Astrocyte (in vitro differentiated cells and primary cell): ENCODE measurements around the gene HLA-DMB. TPM values are rescaled to one million over a fixed set of nuclear protein-coding genes. Genes with fewer than 3 reads are reported as not detected.

ENCODE experiments used
- DNase-seq: peaks from one replicate; pipeline ENCODE4 v3.0.0-alpha.2; 2010; ENCODE audit warnings: low read depth
- FAIRE-seq: peaks from 2 replicates; lab custom pipeline; 2011; peaks lifted over from hg19 to GRCh38; lab: Jason Lieb, UNC
- H2AFZ ChIP-seq: 2 replicates; pipeline ENCODE4 v1.6.0; 2012; ENCODE audit warnings: low read depth, low read length, inconsistent platforms
- H3K27ac ChIP-seq: 2 replicates; pipeline ENCODE4 v1.5.1; 2011; ENCODE audit warnings: low read depth, low read length, inconsistent platforms
- H3K27me3 ChIP-seq: 2 replicates; pipeline ENCODE4 v1.6.0; 2011; ENCODE audit warnings: low read length, inconsistent platforms; ENCODE audit not compliant: insufficient read depth
- H3K36me3 ChIP-seq: 2 replicates; pipeline ENCODE4 v1.5.1; 2011; ENCODE audit warnings: low read length, inconsistent platforms; ENCODE audit not compliant: insufficient read depth
- H3K4me1 ChIP-seq: 2 replicates; pipeline ENCODE4 v1.5.1; 2011; ENCODE audit warnings: low read length, inconsistent platforms; ENCODE audit not compliant: insufficient read depth
- H3K4me2 ChIP-seq: 2 replicates; pipeline ENCODE4 v1.6.0; 2012; ENCODE audit warnings: low read length, inconsistent platforms
- H3K4me3 ChIP-seq: 2 replicates; pipeline ENCODE4 v1.5.1; 2011; ENCODE audit warnings: low read depth, mild to moderate bottlenecking, low read length, inconsistent platforms; ENCODE audit not compliant: insufficient read depth
- H3K79me2 ChIP-seq: 2 replicates; pipeline ENCODE4 v1.6.0; 2012; ENCODE audit warnings: mild to moderate bottlenecking, low read length, inconsistent platforms; ENCODE audit not compliant: insufficient read depth
- H3K9ac ChIP-seq: 2 replicates; pipeline ENCODE4 v1.6.0; 2012; ENCODE audit warnings: mild to moderate bottlenecking, low read length, inconsistent platforms
- H3K9me3 ChIP-seq: 2 replicates; pipeline ENCODE4 v1.5.1; 2012; ENCODE audit warnings: low read depth, mild to moderate bottlenecking, low read length, inconsistent platforms; ENCODE audit not compliant: insufficient read depth
- H4K20me1 ChIP-seq: 2 replicates; pipeline ENCODE4 v1.6.0; 2012; ENCODE audit warnings: low read length, inconsistent platforms; ENCODE audit not compliant: insufficient read depth
- H3K27ac Mint-ChIP-seq: one replicate; pipeline ENCODE4 v1.8.0; 2021; ENCODE audit warnings: mild to moderate bottlenecking, mixed read lengths; ENCODE audit not compliant: unreplicated experiment
- H3K27me3 Mint-ChIP-seq: one replicate; pipeline ENCODE4 v1.8.0; 2021; ENCODE audit warnings: low read depth, mixed read lengths; ENCODE audit not compliant: unreplicated experiment
- H3K36me3 Mint-ChIP-seq: one replicate; pipeline ENCODE4 v1.8.0; 2021; ENCODE audit warnings: low read depth, mixed read lengths; ENCODE audit not compliant: unreplicated experiment
- H3K4me1 Mint-ChIP-seq: one replicate; pipeline ENCODE4 v1.8.0; 2021; ENCODE audit warnings: low read depth, mixed read lengths; ENCODE audit not compliant: unreplicated experiment
- H3K4me3 Mint-ChIP-seq: one replicate; pipeline ENCODE4 v1.8.0; 2021; ENCODE audit warnings: mild to moderate bottlenecking, moderate library complexity, mixed read lengths; ENCODE audit not compliant: unreplicated experiment
- H3K9me3 Mint-ChIP-seq: one replicate; pipeline ENCODE4 v1.8.0; 2021; ENCODE audit warnings: mild to moderate bottlenecking, mixed read lengths; ENCODE audit not compliant: unreplicated experiment
- EZH2 ChIP-seq: IDR thresholded peaks from 2 replicates; pipeline ENCODE4 v1.6.1; 2012; ENCODE audit warnings: mild to moderate bottlenecking, low read length, inconsistent platforms; ENCODE audit not compliant: insufficient read depth
- total RNA-seq: library from RNA; stranded (reverse); gene quantifications from 2 replicates; pipeline ENCODE4 v1.2.1, GENCODE V29; 2021
- TF ChIP-seq, protein P1 (sequence below): IDR thresholded peaks from 2 replicates; pipeline ENCODE4 v1.5.1; 2011; ENCODE audit warnings: low read depth, mild to moderate bottlenecking, inconsistent platforms, low read length, moderate library complexity; ENCODE audit not compliant: insufficient read depth

Gene HLA-DMB
- total RNA-seq, 1 donor from 2014 or later: 0.11 TPM

DNA sequence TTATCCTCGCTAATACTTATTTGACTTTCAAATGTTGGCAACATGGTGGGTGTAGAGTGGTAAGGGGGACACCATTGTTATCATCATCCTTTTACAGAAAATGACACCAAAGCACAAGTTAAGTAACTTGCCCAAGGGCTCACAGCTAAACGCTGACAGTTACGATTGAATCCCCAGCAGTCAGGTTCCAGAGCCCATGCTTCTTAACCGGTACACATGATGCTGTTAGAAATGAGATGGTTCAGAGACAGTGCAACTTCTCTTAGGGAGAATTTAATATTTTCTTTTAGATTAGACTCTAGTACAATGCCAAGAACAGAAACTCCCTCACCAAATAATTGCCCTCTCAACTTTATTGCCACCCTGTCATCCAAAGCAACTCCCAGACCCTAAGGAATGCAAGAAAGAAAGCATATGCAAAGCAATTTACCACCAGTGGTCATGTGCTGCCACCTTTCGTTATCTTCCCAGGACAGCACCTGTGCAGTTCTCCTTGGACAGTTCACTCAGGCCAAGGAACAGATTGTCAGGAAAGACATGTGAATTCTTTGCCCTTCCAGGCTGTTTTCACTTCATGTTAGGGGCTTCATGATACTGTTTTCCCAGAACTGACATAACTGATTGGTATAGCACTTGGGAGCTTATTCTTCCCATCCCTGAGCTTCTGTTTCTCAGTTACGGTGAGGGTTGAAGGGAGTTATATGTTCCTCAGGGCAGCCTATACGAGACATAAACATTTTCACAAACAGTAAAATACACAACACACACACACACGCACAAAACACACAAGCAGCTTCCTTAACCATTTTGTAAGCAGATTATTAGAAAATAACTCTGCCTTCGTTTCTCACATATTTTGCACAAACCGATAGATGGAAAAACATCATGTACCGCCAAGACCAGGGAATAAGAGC is 7.0 kb upstream of the HLA-DMB start:
- Histone ChIP-seq H3K27ac (no peak overlapping the region), H3K27me3 (peaks cover 6% of the 10 kb centered on the region), H3K79me2 (no peaks in the 10 kb centered on the region), H2AFZ (no peak overlapping the region), H3K4me1 (no peaks in the 10 kb centered on the region), H3K4me2 (no peak overlapping the region), H4K20me1 (no peaks in the 10 kb centered on the region), H3K4me3 (no peak overlapping the region), H3K9ac (no peak overlapping the region), H3K9me3 (no peaks in the 10 kb centered on the region), H3K36me3 (no peaks in the 10 kb centered on the region)
- Mint-ChIP-seq H3K4me1 (no peaks in the 10 kb centered on the region), H3K4me3 (no peak overlapping the region), H3K36me3 (peaks cover 3% of the 10 kb centered on the region), H3K27me3 (peaks cover 4% of the 10 kb centered on the region), H3K27ac (no peak overlapping the region), H3K9me3 (no peaks in the 10 kb centered on the region)
- no peak for DNase-seq
- TF ChIP-seq EZH2: no peak
- TF ChIP-seq, protein P1, sequence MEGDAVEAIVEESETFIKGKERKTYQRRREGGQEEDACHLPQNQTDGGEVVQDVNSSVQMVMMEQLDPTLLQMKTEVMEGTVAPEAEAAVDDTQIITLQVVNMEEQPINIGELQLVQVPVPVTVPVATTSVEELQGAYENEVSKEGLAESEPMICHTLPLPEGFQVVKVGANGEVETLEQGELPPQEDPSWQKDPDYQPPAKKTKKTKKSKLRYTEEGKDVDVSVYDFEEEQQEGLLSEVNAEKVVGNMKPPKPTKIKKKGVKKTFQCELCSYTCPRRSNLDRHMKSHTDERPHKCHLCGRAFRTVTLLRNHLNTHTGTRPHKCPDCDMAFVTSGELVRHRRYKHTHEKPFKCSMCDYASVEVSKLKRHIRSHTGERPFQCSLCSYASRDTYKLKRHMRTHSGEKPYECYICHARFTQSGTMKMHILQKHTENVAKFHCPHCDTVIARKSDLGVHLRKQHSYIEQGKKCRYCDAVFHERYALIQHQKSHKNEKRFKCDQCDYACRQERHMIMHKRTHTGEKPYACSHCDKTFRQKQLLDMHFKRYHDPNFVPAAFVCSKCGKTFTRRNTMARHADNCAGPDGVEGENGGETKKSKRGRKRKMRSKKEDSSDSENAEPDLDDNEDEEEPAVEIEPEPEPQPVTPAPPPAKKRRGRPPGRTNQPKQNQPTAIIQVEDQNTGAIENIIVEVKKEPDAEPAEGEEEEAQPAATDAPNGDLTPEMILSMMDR: peak; percentile 41
- no peak for FAIRE-seq

DNA sequence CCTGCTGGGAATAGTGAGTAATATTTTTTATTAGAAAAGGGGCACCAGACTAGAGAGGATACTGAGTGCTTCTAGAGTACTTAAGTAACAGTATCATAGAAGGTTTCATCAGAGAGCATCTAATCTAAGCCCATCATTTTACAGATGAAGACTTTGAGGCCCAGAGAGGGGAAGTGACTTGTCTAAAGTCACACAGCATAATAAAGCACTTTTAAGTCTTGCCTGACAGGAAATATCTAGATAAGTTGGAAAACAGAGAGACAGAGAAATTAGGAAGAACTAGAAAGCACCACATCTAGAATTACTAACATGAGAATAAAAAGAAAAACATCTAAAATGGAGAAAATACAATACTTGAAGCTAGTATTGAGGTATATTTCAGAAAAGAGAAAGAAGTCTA is 6.1 kb upstream of the HLA-DMB start:
- Histone ChIP-seq H3K4me2 (no peak overlapping the region), H2AFZ (no peak overlapping the region), H4K20me1 (no peaks in the 10 kb centered on the region), H3K4me1 (no peaks in the 10 kb centered on the region), H3K27ac (no peak overlapping the region), H3K36me3 (no peaks in the 10 kb centered on the region), H3K9ac (no peak overlapping the region), H3K4me3 (no peak overlapping the region), H3K27me3 (peaks cover 12% of the 10 kb centered on the region), H3K79me2 (no peaks in the 10 kb centered on the region), H3K9me3 (no peaks in the 10 kb centered on the region)
- no peaks in the 10 kb centered on the region for H3K4me1 Mint-ChIP-seq
- H3K9me3 Mint-ChIP-seq: no peaks in the 10 kb centered on the region
- H3K27me3 Mint-ChIP-seq: peaks cover 4% of the 10 kb centered on the region
- TF ChIP-seq, protein P1: no peak
- no peak for TF ChIP-seq EZH2
- FAIRE-seq (no peak), DNase-seq (no peak)
- H3K4me3 Mint-ChIP-seq: no peak overlapping the region
- no peak overlapping the region for H3K27ac Mint-ChIP-seq
- H3K36me3 Mint-ChIP-seq: peaks cover 3% of the 10 kb centered on the region

DNA sequence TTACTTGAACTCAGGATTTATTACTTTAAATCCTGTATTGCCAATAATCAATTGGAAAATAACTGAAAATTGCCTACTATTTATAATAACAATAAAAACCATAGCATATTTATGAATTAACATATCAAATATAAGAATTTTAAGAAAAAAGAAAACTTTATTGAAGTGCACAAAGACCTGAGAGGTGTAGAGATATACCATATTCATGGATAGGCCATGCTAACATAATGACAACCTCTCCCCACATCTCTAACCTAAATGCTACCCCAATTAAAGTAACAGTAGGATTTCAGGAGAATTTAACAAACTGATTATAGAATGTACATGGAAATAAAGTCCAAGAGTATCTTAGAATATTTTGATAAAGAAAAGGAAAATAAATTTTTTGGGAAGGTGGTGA is 5.1 kb upstream of the HLA-DMB start:
- Mint-ChIP-seq H3K27me3 (peaks cover 4% of the 10 kb centered on the region), H3K36me3 (peaks cover 3% of the 10 kb centered on the region)
- no peaks in the 10 kb centered on the region for H3K9me3 ChIP-seq

More for the DNA sequence above, 5.1 kb upstream of the HLA-DMB start:
- no peaks in the 10 kb centered on the region for H3K36me3 ChIP-seq
- H2AFZ ChIP-seq: no peak overlapping the region
- no peak overlapping the region for H3K9ac ChIP-seq
- H4K20me1 ChIP-seq: no peaks in the 10 kb centered on the region
- H3K27me3 ChIP-seq: peaks cover 16% of the 10 kb centered on the region
- DNase-seq (no peak), FAIRE-seq (no peak)
- Mint-ChIP-seq H3K9me3 (no peaks in the 10 kb centered on the region), H3K27ac (no peak overlapping the region), H3K4me3 (no peak overlapping the region), H3K4me1 (no peaks in the 10 kb centered on the region)
- H3K27ac ChIP-seq: no peak overlapping the region
- TF ChIP-seq, protein P1: no peak
- no peak for TF ChIP-seq EZH2
- no peak overlapping the region for H3K4me3 ChIP-seq
- no peaks in the 10 kb centered on the region for H3K79me2 ChIP-seq
- no peak overlapping the region for H3K4me2 ChIP-seq
- no peaks in the 10 kb centered on the region for H3K4me1 ChIP-seq
